Parathyroid adenoma (tissue), 2 donors: ENCODE results near the gene BCL2L1.

Source experiments
- H2AFZ ChIP-seq: fragments of 300-600 bp; sonication (generic); one replicate; pipeline ENCODE4 v1.7.0; 2017; ENCODE audit warnings: antibody characterized with exemption, mild to moderate bottlenecking
- H3K27ac ChIP-seq: fragments of 300-600 bp; sonication (generic); one replicate; pipeline ENCODE4 v1.7.0; 2017
- H3K27me3 ChIP-seq: fragments of 300-600 bp; sonication (generic); one replicate; pipeline ENCODE4 v1.7.0; 2017; ENCODE audit warnings: low read length; ENCODE audit not compliant: control insufficient read depth, insufficient read depth
- H3K36me3 ChIP-seq: fragments of 300-600 bp; sonication (generic); one replicate; pipeline ENCODE4 v1.7.0; 2017; ENCODE audit warnings: low read length; ENCODE audit not compliant: control insufficient read depth, insufficient read depth
- H3K4me1 ChIP-seq: fragments of 300-600 bp; sonication (generic); one replicate; pipeline ENCODE4 v1.7.0; 2017; ENCODE audit warnings: control low read depth
- H3K4me2 ChIP-seq: fragments of 300-600 bp; sonication (generic); one replicate; pipeline ENCODE4 v1.7.0; 2017; ENCODE audit warnings: low read length
- H3K4me3 ChIP-seq: fragments of 300-600 bp; sonication (generic); one replicate; pipeline ENCODE4 v1.7.0; 2017; ENCODE audit warnings: low read depth, low read length
- H3K79me2 ChIP-seq: fragments of 300-600 bp; sonication (generic); one replicate; pipeline ENCODE4 v1.7.0; 2017; ENCODE audit warnings: control low read depth
- H3K9ac ChIP-seq: fragments of 300-600 bp; sonication (generic); one replicate; pipeline ENCODE4 v1.7.0; 2017; ENCODE audit warnings: mild to moderate bottlenecking
- H3K9me3 ChIP-seq: fragments of 300-600 bp; sonication (generic); one replicate; pipeline ENCODE4 v1.7.0; 2017; ENCODE audit warnings: low read length; ENCODE audit not compliant: control insufficient read depth
- TF ChIP-seq, protein P1 (sequence below): fragments of 300-600 bp; sonication (generic); IDR thresholded peaks from one replicate; pipeline ENCODE4 v1.7.0; 2017; ENCODE audit warnings: antibody characterized with exemption, mild to moderate bottlenecking
- donor health status: primary hyperparathyroidism.

BCL2L1 gene

DNA sequence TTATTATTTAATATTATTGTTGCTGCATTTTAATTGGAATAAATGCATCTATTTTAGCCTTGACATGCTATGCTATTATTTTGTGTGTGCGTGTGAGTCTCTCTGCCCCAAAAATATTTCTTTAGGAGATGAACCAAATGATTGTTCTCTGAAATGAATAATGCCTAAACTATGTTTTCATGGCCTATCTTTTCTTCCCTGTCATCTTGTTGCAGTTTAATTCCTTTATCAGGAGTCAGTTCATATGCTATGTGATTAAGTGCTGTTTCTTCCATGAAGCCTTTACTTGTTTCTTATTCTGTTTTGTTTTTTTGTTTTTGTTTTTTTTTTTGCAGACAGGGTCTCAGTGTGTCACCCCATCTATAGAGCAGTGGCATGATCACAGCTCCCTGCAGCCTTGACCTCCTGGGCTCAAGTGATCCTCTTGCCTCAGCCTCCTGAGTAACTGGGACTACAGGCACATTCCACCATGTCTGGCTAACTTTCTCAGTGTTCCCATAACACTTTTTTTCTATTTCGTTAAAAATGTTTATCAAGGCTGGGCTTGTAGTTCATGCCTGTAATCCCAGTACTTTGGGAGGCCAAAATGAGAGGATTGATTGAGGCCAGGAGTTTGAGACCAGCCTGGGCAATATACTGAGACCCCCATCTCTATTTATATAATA lies 42.1 kb upstream of the BCL2L1 start:
- Histone ChIP-seq H3K27ac (no peak overlapping the region), H3K27me3 (no peaks in the 10 kb centered on the region), H3K4me2 (no peak overlapping the region), H3K9me3 (no peaks in the 10 kb centered on the region), H3K79me2 (no peaks in the 10 kb centered on the region), H2AFZ (no peak overlapping the region), H3K9ac (no peak overlapping the region), H3K36me3 (no peaks in the 10 kb centered on the region), H3K4me3 (no peak overlapping the region), H3K4me1 (no peaks in the 10 kb centered on the region)
- TF ChIP-seq, protein P1, sequence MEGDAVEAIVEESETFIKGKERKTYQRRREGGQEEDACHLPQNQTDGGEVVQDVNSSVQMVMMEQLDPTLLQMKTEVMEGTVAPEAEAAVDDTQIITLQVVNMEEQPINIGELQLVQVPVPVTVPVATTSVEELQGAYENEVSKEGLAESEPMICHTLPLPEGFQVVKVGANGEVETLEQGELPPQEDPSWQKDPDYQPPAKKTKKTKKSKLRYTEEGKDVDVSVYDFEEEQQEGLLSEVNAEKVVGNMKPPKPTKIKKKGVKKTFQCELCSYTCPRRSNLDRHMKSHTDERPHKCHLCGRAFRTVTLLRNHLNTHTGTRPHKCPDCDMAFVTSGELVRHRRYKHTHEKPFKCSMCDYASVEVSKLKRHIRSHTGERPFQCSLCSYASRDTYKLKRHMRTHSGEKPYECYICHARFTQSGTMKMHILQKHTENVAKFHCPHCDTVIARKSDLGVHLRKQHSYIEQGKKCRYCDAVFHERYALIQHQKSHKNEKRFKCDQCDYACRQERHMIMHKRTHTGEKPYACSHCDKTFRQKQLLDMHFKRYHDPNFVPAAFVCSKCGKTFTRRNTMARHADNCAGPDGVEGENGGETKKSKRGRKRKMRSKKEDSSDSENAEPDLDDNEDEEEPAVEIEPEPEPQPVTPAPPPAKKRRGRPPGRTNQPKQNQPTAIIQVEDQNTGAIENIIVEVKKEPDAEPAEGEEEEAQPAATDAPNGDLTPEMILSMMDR, result no peak

- Histone ChIP-seq H3K27ac (no peak overlapping the region), H3K4me1 (no peaks in the 10 kb centered on the region), H3K4me3 (no peak overlapping the region), H3K79me2 (peaks cover 1% of the 10 kb centered on the region), H2AFZ (no peak overlapping the region), H3K4me2 (no peak overlapping the region), H3K9ac (no peak overlapping the region), H3K27me3 (no peaks in the 10 kb centered on the region), H3K9me3 (no peaks in the 10 kb centered on the region), H3K36me3 (no peaks in the 10 kb centered on the region)
- TF ChIP-seq, protein P1, result no peak
Measured at GRCh38 chr20:31760519-31761240, 38.0 kb upstream of the BCL2L1 start.

DNA sequence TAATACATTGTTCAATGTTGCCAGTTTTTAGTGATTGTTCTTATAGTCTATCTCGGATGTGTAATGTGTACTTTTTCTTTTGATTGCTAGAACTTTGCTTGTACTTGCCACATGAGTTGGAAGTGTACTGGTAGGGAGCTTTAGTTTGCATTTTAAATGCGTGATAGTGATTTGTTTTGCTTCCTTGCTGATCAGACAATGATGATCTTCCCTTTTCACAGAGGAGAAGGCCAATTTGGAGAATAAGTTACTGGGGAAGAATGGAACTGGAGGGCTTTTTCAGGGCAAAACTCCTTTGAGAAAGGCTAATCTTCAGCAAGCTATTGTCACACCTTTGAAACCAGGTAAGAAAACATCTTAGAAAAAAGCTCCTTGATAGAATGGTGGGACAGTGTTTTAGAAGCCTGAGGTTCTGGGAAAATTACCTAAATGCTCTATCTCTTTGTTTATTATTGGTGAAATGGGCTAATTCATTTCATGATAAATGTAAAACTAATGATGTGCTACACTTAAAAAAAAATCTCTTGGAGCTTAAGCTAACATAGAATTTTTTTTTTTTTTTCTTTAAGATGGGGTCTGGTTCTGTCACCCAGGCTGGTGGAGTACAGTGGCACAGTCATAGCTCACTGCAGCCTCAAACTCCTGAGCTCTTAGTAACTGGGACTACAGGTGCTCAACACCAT lies 37.3 kb upstream of the BCL2L1 start:
- Histone ChIP-seq H2AFZ (no peak overlapping the region), H3K79me2 (peaks cover 4% of the 10 kb centered on the region), H3K9me3 (no peaks in the 10 kb centered on the region), H3K27me3 (no peaks in the 10 kb centered on the region), H3K9ac (no peak overlapping the region), H3K4me2 (no peak overlapping the region), H3K4me3 (no peak overlapping the region), H3K36me3 (no peaks in the 10 kb centered on the region), H3K4me1 (no peaks in the 10 kb centered on the region), H3K27ac (no peak overlapping the region)
- TF ChIP-seq, protein P1, result no peak

GRCh38 chr20:31758991-31759390 lies 36.3 kb upstream of the BCL2L1 start:
- Histone ChIP-seq H3K4me3 (no peak overlapping the region), H3K4me2 (no peak overlapping the region), H3K9ac (no peak overlapping the region), H3K36me3 (no peaks in the 10 kb centered on the region), H3K79me2 (peaks cover 4% of the 10 kb centered on the region), H3K27ac (no peak overlapping the region), H2AFZ (no peak overlapping the region), H3K4me1 (no peaks in the 10 kb centered on the region), H3K27me3 (no peaks in the 10 kb centered on the region), H3K9me3 (no peaks in the 10 kb centered on the region)
- TF ChIP-seq, protein P1, result no peak
